Hepatocyte (in vitro differentiated cells): ENCODE data around the gene MAGT1. TPM values are rescaled to one million over a fixed set of nuclear protein-coding genes. Genes with fewer than 3 reads are reported as not detected.
A peak's percentile ranks its signal among the peaks of the same experiment; 100 is the strongest.

ENCODE experiments used
- DNase-seq: peaks from one replicate; pipeline ENCODE4 v3.0.0-alpha.2; 2016; ENCODE audit warnings: low spot score
- H2AFZ ChIP-seq: fragments of 200-600 bp; sonication (generic); 2 replicates; pipeline ENCODE4 v1.6.0; 2016; ENCODE audit warnings: antibody characterized with exemption, mild to moderate bottlenecking
- H3K27ac ChIP-seq: fragments of 200-600 bp; sonication (generic); 2 replicates; pipeline ENCODE4 v1.5.1; 2016; ENCODE audit warnings: mild to moderate bottlenecking
- H3K27me3 ChIP-seq: fragments of 200-600 bp; sonication (generic); 2 replicates; pipeline ENCODE4 v1.6.1; 2016
- H3K36me3 ChIP-seq: fragments of 200-600 bp; sonication (generic); replicated peaks from 2 replicates; pipeline ENCODE4 v1.5.1; 2016; ENCODE audit warnings: low read depth; ENCODE audit not compliant: insufficient read depth
- H3K4me1 ChIP-seq: fragments of 200-600 bp; sonication (generic); 2 replicates; pipeline ENCODE4 v1.5.1; 2016; ENCODE audit warnings: mild to moderate bottlenecking, moderate library complexity; ENCODE audit not compliant: insufficient read depth
- H3K4me2 ChIP-seq: fragments of 200-600 bp; sonication (generic); 2 replicates; pipeline ENCODE4 v1.6.0; 2016
- H3K4me3 ChIP-seq: fragments of 200-600 bp; sonication (generic); 2 replicates; pipeline ENCODE4 v1.5.1; 2016; ENCODE audit warnings: mild to moderate bottlenecking
- H3K79me2 ChIP-seq: fragments of 200-600 bp; sonication (generic); 2 replicates; pipeline ENCODE4 v1.6.0; 2017; ENCODE audit warnings: mild to moderate bottlenecking
- H3K9me2 ChIP-seq: fragments of 200-600 bp; sonication (generic); replicated peaks from 2 replicates; pipeline ENCODE4 v1.6.0; 2017; ENCODE audit warnings: mild to moderate bottlenecking; ENCODE audit not compliant: insufficient read depth
- H3K9me3 ChIP-seq: fragments of 200-600 bp; sonication (generic); 2 replicates; pipeline ENCODE4 v1.5.1; 2016; ENCODE audit warnings: low read depth, mild to moderate bottlenecking
- H4K20me1 ChIP-seq: fragments of 200-600 bp; sonication (generic); 2 replicates; pipeline ENCODE4 v1.6.0; 2016; ENCODE audit warnings: mild to moderate bottlenecking; ENCODE audit not compliant: insufficient read depth, poor library complexity, severe bottlenecking
- EZH2 ChIP-seq: fragments of 200-600 bp; sonication (generic); IDR thresholded peaks from 2 replicates; pipeline ENCODE4 v1.6.1; 2016; ENCODE audit warnings: antibody characterized with exemption, mild to moderate bottlenecking, borderline replicate concordance
- EZH2phosphoT487 ChIP-seq: fragments of 200-600 bp; sonication (generic); IDR thresholded peaks from one replicate; pipeline ENCODE4 v1.6.1; 2018; ENCODE audit warnings: antibody characterized with exemption, mild to moderate bottlenecking, low read depth, moderate library complexity; ENCODE audit not compliant: unreplicated experiment, severe bottlenecking
- WGBS: methylation state at CpG from one replicate; pipeline ENCODE4 v1.1.6; 2016; ENCODE audit warnings: low lambda C conversion rate; ENCODE audit errors: missing lambda C conversion rate; 5-methylcytosine and 5-hydroxymethylcytosine counted together
- polyA plus RNA-seq: library from polyadenylated mRNA; unstranded; fragments of >200 nt; fragmentation: Nextera tagmentation; extraction: Ambion mirVana; gene quantifications from 2 replicates; pipeline ENCODE4 v1.2.1, GENCODE V29; 2016
- total RNA-seq: library from RNA; depleted of rRNA; stranded (reverse); fragments of >200 nt; gene quantifications from 2 replicates; pipeline ENCODE4 v1.2.3, GENCODE V29; 2014
- TF ChIP-seq, protein P1 (sequence below): fragments of 200-600 bp; sonication (generic); IDR thresholded peaks from 2 replicates; pipeline ENCODE4 v1.5.1; 2016; ENCODE audit warnings: antibody characterized with exemption, mild to moderate bottlenecking; ENCODE audit not compliant: poor library complexity

Gene MAGT1
- total and polyA plus RNA-seq, 2 experiments from 2014 or later = 35.0 to 88.4 TPM

- Histone ChIP-seq H3K36me3 (no peaks in the 10 kb centered on the region), H3K27ac (no peak overlapping the region), H3K79me2 (peaks cover 49% of the 10 kb centered on the region), H3K4me1 (no peaks in the 10 kb centered on the region), H3K4me2 (peak overlapping the region; percentile 27), H3K9me3 (peaks cover 6% of the 10 kb centered on the region), H4K20me1 (no peaks in the 10 kb centered on the region), H3K9me2 (no peaks in the 10 kb centered on the region), H2AFZ (no peak overlapping the region), H3K27me3 (no peaks in the 10 kb centered on the region), H3K4me3 (no peak overlapping the region)
- 72% methylated on average over 2 of the region's 2 CpGs for WGBS
- no peak for TF ChIP-seq EZH2phosphoT487
- no peak for TF ChIP-seq EZH2
- TF ChIP-seq, protein P1, sequence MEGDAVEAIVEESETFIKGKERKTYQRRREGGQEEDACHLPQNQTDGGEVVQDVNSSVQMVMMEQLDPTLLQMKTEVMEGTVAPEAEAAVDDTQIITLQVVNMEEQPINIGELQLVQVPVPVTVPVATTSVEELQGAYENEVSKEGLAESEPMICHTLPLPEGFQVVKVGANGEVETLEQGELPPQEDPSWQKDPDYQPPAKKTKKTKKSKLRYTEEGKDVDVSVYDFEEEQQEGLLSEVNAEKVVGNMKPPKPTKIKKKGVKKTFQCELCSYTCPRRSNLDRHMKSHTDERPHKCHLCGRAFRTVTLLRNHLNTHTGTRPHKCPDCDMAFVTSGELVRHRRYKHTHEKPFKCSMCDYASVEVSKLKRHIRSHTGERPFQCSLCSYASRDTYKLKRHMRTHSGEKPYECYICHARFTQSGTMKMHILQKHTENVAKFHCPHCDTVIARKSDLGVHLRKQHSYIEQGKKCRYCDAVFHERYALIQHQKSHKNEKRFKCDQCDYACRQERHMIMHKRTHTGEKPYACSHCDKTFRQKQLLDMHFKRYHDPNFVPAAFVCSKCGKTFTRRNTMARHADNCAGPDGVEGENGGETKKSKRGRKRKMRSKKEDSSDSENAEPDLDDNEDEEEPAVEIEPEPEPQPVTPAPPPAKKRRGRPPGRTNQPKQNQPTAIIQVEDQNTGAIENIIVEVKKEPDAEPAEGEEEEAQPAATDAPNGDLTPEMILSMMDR = no peak
- no peak for DNase-seq
Measured at GRCh38 chrX:77917294-77917933, 22.2 kb upstream of the MAGT1 start.

DNA sequence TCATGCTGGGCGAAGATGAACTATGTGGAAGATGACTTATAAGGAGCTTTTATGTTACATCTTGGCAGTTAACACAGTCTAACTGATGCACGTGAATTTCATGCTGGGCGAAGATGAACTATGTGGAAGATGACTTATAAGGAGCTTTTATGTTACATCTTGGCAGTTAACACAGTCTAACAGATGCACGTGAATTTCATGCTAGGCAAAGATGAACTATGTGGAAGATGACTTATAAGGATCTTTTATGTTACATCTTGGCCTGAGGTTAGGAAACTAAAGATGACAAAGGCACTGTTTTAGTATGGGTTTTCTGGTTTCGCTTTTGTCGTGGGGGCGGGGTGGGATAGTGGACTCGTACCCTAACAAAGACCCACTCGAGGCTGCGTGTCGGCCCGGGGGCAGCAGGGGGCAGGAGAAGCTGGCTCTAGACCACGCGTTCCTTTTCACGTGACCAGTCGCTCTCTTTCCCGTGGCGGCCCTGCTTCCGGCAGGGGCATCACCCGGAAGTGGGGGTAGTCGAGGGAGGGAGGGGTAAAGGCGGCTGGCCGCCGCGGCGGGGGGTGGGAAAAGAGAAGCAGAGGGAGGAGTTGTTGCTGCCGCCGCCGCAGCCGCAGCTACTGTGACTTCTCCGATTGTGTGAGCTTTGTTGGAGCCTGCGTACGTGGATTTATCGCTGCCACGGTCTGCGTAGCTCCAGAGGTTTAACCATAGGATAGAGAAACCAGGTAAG is 15.0 kb upstream of the MAGT1 start, which contains the start of gene ATP7A:
TSS of gene ATP7A (plus strand) at position 586 of the 733 bp plus-strand sequence. CDS start 60,949 bp downstream, outside the sequence.
- no peaks in the 10 kb centered on the region for H4K20me1 ChIP-seq
- peak within 1 kb of the TSS; percentile 56 for H3K4me3 ChIP-seq
- peak within 1 kb of the TSS; percentile 76 for H3K4me2 ChIP-seq
- H3K27ac ChIP-seq = peak within 1 kb of the TSS; percentile 84
- H3K27me3 ChIP-seq = no peaks in the 10 kb centered on the region
- no peaks in the 10 kb centered on the region for H3K36me3 ChIP-seq
- no peaks in the 10 kb centered on the region for H3K4me1 ChIP-seq
- peak within 1 kb of the TSS; percentile 83 for H2AFZ ChIP-seq
- H3K9me2 ChIP-seq = no peaks in the 10 kb centered on the region
- WGBS = 44% methylated on average over 19 of the region's 36 CpGs
- H3K79me2 ChIP-seq = peaks cover 34% of the 10 kb centered on the region
- peak; percentile 92 for DNase-seq
- TF ChIP-seq EZH2phosphoT487 = no peak
- no peak for TF ChIP-seq EZH2
- TF ChIP-seq, protein P1 = peak; percentile 60
- peaks cover 5% of the 10 kb centered on the region for H3K9me3 ChIP-seq

GRCh38 chrX:77901506-77901905 is 6.3 kb upstream of the MAGT1 start:
- 86% methylated on average over 5 of the region's 5 CpGs for WGBS
- TF ChIP-seq EZH2phosphoT487 (no peak), EZH2 (no peak)
- TF ChIP-seq, protein P1 = no peak
- Histone ChIP-seq H3K27ac (no peak overlapping the region), H3K9me2 (no peaks in the 10 kb centered on the region), H3K27me3 (no peaks in the 10 kb centered on the region), H3K4me1 (no peaks in the 10 kb centered on the region), H4K20me1 (no peaks in the 10 kb centered on the region), H3K4me3 (no peak overlapping the region), H3K36me3 (no peaks in the 10 kb centered on the region), H3K79me2 (peaks cover 34% of the 10 kb centered on the region), H3K4me2 (peak overlapping the region; percentile 78), H3K9me3 (no peaks in the 10 kb centered on the region), H2AFZ (no peak overlapping the region)
- no peak for DNase-seq
